Activated CD8-positive, alpha-beta memory T cell treated with anti-CD3 and anti-CD28 coated beads for 36 hours (primary cell): ENCODE measurements around the gene CERCAM. TPM values are rescaled to one million over a fixed set of nuclear protein-coding genes. Genes with fewer than 3 reads are reported as not detected.
"Not testable (repeated sequence)": the region's sequence is repeated elsewhere in the genome, so short reads cannot be mapped to it uniquely, and the experiment has no call there.

Experiments
- CTCF ChIA-PET: fragments of 350-600 bp; sonication (Branson Sonifier 250); formaldehyde crosslinking; loops from one replicate; lab custom pipeline; 2021; ENCODE audit warnings: antibody characterized with exemption; lab: Charles Lee
- POLR2A ChIA-PET: fragments of 350-600 bp; sonication (Branson Sonifier 250); formaldehyde crosslinking; loops from one replicate; lab custom pipeline; 2021; ENCODE audit warnings: antibody characterized with exemption; lab: Charles Lee
- total RNA-seq, 2 experiments: library from RNA; stranded (reverse); gene quantifications; one replicate each; pipeline ENCODE4 v1.2.3, GENCODE V29; 2021

Gene CERCAM
- total RNA-seq, 2 experiments from 2014 or later: 2.2 to 2.3 TPM

DNA sequence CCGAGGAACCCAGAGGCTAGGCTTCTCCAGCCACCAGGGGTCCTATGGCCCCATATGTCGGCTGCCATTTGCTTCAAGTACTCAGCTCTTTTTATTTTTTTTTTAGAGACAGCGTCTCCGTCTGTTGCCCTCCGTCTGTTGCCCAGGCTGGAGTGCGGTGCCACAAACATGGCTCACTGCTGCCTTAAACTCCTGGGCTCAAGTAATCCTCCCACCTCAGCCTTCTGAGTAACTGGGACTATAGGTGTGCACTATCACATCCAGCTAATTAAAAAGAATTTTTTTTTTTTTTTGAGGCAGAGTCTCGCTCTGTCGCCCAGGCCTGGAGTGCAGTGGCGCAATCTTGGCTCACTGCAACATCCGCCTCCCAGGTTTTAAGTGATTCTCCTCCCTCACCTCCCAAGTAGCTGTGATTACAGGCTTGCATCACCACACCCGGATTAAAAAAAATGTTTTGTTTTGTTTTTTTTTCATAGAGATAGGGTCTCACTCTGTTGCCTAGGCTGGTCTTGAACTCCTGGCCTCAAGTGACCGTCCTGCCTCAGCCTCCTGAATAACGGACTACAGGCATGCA lies 8.9 kb downstream of the CERCAM start:
- POLR2A ChIA-PET: no interaction called here
- CTCF ChIA-PET: interaction anchor here (2.0 kb wide), 1 partner anchor 10 kb away, joined by 4 read pairs; no protein-coding TSS in a partner anchor

DNA sequence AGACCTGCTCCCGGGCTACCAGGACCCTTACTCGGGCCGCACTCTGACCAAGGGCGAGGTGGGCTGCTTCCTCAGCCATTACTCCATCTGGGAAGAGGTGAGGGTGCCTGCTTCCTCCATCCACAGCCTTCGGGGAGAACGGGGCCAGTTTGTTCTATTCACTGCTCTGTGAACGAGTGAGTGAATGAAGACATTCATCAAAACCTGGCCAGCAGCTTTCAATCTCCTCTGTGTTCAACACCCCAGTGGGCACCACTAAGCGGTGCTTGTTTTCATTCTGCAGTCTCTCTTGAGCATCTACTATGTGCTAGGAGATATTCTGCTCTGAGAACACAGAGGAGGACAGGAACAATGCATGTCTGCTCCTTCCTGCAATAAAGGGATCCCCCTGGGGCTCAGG lies 10.6 kb downstream of the CERCAM start:
- CTCF ChIA-PET: no interaction called here
- POLR2A ChIA-PET: no interaction called here

DNA sequence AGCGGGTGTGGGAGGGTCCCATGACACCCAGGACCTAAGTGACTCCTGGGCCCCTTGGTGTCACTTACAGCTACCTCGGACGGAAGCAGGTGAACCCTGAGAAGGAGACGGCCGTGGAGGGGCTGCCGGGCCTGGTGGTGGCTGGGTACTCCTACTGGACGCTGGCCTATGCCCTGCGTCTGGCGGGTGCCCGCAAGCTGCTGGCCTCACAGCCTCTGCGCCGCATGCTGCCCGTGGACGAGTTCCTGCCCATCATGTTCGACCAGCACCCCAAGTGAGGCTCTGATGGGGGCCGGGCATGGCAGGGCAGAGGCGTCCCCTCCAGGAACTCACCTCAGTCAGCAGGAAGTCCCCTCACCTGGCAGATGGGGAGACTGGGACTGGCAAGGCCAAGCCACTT lies 13.7 kb downstream of the CERCAM start:
- ChIA-PET POLR2A (interaction anchor here (0.6 kb wide), 1 partner anchor 86 kb away, joined by 4 read pairs; no protein-coding TSS in a partner anchor), CTCF (no interaction called here)

DNA sequence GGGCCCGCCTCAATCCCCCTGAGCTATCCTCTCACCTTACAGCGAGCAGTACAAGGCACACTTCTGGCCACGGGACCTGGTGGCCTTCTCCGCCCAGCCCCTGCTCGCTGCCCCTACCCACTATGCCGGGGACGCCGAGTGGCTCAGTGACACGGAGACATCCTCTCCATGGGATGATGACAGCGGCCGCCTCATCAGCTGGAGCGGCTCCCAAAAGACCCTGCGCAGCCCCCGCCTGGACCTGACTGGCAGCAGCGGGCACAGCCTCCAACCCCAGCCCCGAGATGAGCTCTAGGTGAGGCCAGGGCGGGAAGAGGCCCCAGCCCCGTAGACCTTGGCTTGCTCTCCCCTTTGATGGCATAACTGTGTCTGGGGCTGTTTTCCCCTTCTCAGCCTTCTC lies 15.0 kb downstream of the CERCAM start:
- ChIA-PET POLR2A (no interaction called here), CTCF (no interaction called here)

DNA sequence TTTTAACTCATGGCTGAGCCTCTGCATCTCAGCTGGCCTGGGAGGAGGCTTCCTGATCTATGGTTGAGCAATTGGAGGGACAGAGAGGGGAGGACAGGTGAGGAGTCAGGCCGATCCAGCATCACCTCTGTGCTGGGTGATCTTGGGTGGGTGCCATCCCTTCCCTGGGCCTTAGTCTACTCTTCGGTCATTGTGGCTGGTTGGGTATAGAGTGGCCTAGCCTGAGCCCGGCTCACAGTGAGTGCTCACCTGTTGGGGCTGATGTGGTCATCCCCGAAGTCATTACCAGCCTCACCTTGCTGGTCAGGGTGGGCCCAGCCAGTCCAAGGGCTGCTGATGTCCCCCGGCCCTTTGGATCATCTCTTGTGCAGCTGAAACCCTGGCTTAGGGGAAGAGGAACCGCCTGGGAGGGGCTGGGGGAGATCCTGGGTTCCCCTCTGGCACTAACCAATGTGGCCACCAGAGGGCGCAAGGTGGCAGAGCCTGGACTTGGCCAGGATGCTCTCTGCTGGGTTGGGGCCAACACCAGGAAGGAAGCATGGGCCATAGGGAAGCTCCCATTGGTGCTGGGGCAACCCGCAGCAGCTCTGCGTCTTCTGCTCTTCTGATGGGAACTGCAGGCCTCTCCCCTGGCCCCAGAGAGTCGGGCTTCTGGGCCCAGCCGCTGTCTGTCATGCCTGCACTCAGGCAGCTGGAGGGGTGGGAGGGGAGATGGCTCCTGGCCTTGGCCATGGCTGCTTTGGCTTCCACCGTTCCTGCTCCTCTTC lies 17.9 kb downstream of the CERCAM start:
- POLR2A ChIA-PET: no interaction called here
- CTCF ChIA-PET: interaction anchor here (0.5 to 1.9 kb wide), 22 partner anchors 11 to 420 kb away, joined by 3 to 13 read pairs (median 4); partner anchors contain the start of genes CERCAM, ODF2 and URM1

DNA sequence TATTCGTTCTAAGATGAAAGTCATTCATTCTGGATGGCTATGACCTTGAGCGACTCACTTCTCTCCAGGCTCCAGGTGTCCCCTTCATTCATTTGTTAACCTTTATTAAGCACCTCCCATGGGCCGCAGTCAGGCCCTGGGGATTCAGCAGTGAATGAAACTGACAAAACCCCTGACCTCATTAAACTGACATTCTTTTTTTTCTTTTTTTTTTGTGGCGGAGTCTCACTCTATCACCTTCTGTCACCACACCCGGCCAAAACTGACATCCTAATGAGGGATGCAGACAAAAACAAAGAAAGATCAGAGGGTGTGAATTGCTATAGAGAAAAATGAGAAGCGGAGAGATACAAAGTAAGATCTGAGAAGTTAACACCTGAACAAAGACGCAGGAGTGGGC lies 18.6 kb downstream of the CERCAM start:
- POLR2A ChIA-PET: no interaction called here

DNA sequence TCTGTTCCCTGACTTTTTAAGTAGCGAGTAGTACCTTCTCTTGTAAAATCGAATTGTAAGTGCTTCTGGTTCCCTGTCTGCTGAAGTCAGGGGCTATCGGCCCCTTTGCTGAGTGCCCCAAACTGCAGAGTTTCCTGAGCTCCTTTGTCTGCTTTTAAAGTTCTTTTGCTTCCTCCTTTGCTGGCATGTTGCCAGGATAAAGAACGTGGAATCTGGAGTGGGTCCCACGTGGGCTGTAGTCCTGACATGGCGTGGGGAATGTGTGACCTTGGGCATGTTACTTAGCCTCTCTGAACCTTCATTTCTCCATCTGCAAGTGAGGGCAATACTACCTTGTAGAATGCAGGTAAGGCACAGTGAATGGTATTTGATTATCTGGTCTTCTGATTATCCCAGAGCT lies 21.5 kb downstream of the CERCAM start:
- ChIA-PET POLR2A (no interaction called here), CTCF (interaction anchor here (1.2 kb wide), 1 partner anchor 8 kb away, joined by 3 read pairs; no protein-coding TSS in a partner anchor)

More for the DNA sequence above, 18.6 kb downstream of the CERCAM start:
- CTCF ChIA-PET: interaction anchor here (0.5 to 1.9 kb wide), 17 partner anchors 12 to 419 kb away, joined by 3 to 13 read pairs (median 3); partner anchors contain the start of genes ODF2 and URM1

DNA sequence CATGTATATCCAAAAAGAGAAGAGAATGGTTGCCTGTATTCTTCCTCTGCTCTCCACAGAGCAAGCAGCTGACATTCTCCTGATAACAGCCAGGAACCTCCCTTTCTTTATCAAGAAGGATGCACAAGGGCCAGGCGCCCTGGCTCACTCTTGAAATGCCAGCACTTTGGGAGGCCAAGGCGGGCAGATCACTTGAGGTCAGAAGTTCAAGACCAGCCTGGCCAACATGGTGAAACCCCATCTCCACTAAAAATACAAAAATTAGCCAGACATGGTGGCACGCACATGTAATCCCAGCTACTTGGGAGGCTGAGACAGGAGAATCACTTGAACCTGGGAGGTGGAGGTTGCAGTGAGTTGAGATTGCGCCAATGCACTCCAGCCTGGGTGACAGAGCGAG lies 25.8 kb downstream of the CERCAM start:
- POLR2A ChIA-PET, CTCF ChIA-PET: not testable (repeated sequence)

DNA sequence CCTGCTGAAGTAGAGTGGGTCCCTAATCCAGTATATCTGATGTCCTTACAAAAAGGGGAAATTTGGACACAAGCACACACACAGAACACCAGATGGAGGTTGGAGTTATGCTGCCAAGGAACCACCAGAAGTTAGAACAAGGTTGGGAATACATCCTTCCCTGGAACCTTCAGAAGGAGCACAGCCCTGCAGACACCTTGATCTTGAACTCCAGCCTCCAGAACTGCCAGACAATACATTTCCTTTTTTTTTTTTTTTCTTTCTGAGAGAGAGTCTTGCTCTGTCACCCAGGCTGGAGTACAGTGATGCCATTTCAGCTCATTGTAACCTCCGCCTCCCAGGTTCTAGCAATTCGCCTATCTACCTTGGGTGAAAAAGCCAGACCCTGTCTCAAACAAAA lies 28.1 kb downstream of the CERCAM start:
- ChIA-PET POLR2A (no interaction called here), CTCF (interaction anchor here (0.6 kb wide), 1 partner anchor 111 kb away, joined by 3 read pairs; no protein-coding TSS in a partner anchor)

DNA sequence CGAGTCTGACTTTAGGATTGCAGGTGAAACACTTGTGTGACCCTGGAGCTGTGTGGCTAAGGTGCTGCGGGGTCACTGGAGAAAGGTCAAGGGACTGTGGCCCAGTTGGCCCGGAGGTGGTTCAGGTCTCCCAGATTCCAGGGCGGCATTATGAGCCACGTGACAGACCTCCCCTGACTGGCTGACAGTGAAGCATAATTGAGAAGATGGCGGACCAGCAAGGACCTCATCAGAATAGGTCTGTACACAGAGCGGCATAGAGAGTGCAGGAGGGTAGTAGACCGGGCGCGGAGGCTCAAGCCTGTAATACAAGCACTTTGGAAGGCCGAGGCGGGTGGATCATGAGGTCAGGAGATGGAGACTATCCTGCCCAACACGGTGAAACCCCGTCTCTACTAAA lies 34.3 kb downstream of the CERCAM start:
- CTCF ChIA-PET: interaction anchor here (0.9 kb wide), 1 partner anchor 114 kb away, joined by 3 read pairs; no protein-coding TSS in a partner anchor
- POLR2A ChIA-PET: interaction anchor here (0.5 to 0.8 kb wide), 2 partner anchors 83 to 141 kb away, joined by 4 read pairs; no protein-coding TSS in a partner anchor

DNA sequence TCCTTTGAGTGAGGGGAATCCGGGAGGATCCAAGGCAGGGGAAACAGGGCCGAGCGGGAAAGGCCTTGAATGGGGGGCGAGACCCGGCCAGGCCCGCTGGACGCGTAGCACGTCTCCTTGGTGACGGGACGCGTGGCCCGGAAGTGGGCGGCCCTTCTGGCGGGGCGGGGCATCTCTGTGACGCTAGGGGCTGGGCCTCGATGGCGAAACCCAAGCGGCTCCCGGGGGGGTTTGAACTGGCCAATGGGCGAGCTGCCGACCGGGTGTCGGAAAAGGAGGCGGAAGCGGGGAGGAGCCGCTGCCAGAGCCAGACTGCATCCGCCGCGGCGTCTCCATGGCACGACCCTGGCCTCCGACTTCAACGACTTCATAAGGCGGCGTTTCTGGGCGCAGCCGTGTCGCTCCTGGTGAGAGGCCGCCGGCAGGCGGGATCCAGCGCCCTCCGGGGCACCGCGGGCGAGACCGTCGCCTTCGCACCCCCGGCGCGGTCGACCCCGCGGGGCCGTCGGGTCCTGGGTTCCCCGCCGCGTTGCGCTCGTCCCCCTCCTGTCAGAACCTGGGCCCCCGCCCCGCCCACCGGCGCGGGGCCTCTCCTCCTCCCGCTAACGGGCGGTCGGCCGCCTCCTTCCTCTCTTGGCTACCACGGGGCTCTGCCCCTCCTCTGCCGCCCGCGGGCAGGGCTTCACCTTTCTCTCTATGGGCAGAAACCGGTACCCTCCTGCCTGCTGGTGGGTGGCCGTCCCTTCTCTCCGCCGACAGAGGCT lies 35.4 kb downstream of the CERCAM start, which contains the start of gene ODF2:
TSS of gene ODF2 (plus strand) at position 158 of the 764 bp plus-strand sequence. CDS start at position 244, 86 bp downstream.
- POLR2A ChIA-PET: interaction anchor here (0.8 kb wide), 1 partner anchor 84 kb away, joined by 4 read pairs; no protein-coding TSS in a partner anchor
- CTCF ChIA-PET: interaction anchor here (0.6 to 0.9 kb wide), 4 partner anchors 17 to 115 kb away, joined by 3 to 4 read pairs (median 3); no protein-coding TSS in a partner anchor

DNA sequence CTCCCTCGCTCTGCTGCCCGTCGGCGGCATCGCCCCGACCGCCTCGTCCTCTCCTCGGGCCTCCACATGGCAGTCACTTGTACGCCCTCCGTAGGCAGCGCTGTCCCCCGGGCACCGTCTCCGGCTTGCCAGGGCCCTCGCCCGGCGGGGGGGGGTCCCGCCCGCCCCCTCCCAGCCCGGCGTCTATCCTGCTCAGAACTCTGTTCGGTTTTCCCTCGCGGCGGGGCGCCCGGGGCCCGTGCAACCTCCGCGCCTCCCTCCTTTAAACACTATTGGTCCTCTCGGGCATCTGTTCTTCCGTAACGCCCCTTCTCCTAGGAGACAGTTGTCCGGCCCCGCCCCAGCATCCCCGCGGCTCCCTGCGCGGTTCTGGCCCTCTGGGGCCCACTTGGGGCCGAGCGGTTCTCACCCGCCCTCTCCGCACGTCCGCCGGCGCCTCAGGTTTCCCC lies 36.0 kb downstream of the CERCAM start:
- ChIA-PET CTCF (interaction anchor here (1.6 kb wide), 1 partner anchor 17 kb away, joined by 6 read pairs; no protein-coding TSS in a partner anchor), POLR2A (no interaction called here)

DNA sequence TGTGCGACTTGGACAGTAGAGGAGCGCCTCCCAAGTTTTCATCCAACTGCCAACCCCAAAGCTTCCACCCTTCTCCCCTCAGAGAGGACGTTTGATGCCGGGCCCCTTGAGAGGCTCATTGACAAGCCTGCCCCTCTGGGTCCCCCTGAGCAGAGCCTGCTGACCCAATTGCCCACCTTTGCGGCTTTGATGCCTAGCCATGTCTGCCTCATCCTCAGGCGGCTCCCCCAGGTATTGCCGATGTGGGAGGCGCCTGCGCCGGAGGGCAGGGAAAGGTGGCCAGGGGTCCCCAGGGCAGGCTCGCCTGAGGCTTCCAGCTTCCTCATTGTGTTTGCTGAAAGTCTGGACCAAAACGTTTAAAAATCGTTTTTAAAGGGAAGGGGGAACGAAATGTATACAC lies 36.5 kb downstream of the CERCAM start:
- POLR2A ChIA-PET: no interaction called here
- CTCF ChIA-PET: interaction anchor here (1.2 to 1.6 kb wide), 2 partner anchors 11 to 18 kb away, joined by 4 to 6 read pairs; no protein-coding TSS in a partner anchor

DNA sequence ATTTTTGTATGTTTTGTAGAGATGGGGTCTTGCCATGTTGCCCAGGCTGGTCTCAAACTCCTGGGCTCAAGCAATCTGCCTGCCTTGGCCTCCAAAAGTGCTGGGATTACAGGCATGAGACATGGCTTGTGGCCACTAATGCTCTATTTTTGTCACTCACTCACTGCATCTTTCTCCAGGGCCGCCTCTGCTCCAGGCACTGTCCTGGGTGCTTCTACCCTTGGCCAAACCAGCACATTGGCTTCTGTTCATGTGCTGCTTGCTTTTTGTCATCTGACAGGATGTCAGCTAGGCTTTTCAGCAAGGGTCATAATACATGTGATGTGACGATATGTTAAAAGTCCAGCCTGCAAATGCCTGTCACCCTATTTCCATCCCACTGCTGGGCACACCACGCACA lies 38.4 kb downstream of the CERCAM start:
- ChIA-PET POLR2A (interaction anchor here (0.6 to 0.7 kb wide), 3 partner anchors 77 to 336 kb away, joined by 3 to 5 read pairs (median 4); no protein-coding TSS in a partner anchor), CTCF (interaction anchor here (0.7 to 2.0 kb wide), 4 partner anchors 9 to 1987 kb away, joined by 3 to 9 read pairs (median 4); no protein-coding TSS in a partner anchor)

DNA sequence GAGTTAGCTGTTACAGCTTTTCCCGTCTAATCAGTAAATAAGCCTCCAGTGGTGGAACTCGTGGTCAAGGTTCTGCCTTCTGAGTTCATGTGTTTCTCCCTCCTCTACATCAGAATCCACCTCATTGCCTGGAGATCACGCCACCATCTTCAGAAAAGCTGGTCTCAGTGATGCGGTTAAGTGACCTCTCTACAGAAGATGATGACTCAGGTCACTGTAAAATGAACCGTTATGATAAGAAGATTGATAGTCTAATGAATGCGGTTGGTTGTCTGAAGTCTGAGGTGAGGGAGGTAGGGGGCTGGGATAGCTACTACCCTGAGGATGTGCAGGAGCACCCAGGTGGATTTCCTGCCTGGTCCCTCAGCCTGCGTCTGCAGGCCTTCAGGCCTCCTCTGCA lies 48.4 kb downstream of the CERCAM start:
- ChIA-PET POLR2A (interaction anchor here (0.6 kb wide), 1 partner anchor 92 kb away, joined by 3 read pairs; no protein-coding TSS in a partner anchor), CTCF (interaction anchor here (0.6 to 0.9 kb wide), 2 partner anchors 12 to 14 kb away, joined by 3 to 4 read pairs; no protein-coding TSS in a partner anchor)

DNA sequence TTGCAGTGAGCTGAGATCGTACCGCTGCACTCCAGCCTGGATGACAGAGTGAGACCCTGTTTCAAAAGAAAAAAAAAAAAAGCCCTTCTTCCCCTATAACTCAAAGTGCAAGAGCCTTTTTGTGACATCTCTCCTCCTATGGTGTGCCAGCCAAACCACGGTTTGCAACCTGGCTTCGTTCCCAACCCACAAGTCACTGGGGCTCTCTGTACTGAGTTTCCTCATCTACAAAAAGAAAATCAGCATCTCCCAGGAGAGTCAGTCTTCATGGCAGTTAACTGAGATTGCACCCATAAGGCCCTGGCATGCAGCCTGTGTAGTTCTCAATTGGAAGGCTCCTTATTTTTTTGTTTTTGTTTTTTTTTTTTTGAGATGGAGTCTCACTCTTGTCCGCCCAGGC lies 49.9 kb downstream of the CERCAM start:
- POLR2A ChIA-PET: no interaction called here
- CTCF ChIA-PET: no interaction called here

DNA sequence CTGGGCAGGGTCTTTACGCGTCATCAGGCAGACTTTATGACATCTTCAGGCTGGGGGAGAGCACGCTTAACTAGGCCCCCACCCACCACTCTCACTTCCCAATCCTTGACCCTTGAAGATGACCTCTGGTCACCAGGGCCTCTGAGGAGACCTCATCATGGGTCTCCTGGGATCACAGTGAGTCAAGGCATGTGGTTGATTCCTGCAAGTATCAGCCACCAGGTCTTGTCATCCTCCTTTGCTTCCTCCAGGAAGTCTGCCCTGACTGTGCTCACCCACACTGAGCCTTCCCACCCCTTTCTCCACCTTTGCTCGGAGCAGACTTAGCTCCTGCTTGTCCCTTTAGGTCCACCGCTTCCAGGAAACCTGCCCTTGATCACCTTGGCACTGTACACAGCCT lies 52.4 kb downstream of the CERCAM start:
- ChIA-PET POLR2A (no interaction called here), CTCF (no interaction called here)

DNA sequence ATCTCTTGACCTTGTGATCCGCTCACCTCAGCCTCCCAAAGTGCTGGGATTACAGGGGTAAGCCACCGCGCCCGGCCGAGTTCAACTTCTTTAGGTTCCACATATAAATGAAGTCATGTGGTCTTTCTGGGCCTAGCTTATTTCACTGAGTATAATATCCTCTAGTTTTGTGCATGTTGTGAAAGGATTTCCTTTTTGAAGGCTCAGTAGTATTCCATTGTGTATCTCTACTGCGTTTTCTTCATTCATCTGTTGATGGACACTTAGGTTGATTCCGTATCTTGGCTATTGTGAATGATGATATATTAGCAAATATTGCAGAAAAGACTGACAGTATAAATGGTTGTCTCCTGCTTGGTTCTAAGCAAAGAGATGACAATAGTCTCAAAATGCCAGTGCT lies 55.2 kb downstream of the CERCAM start:
- CTCF ChIA-PET: no interaction called here
- POLR2A ChIA-PET: no interaction called here

DNA sequence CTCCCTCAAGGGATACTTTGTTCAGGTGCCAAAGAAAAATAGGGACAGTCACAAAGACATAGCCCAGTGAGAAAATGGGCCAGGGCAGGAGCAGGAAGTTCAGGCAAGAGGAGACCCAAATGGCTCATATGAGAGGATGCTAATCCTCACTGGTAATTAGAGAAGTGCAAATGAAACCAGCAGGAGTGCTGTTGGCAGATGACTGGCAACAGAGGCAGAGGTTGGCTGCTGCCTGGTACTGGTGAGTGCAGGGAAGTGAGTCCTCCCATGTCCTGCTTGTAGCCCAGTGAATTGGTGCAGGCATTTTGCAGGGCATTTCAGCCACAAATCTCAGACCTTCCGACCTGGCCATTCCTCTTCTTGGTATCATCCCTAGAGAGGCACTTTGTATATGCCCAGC lies 58.6 kb downstream of the CERCAM start:
- POLR2A ChIA-PET: no interaction called here
- CTCF ChIA-PET: no interaction called here
